Hepatocyte (in vitro differentiated cells): ENCODE data around the gene ITPRID2. TPM values are rescaled to one million over a fixed set of nuclear protein-coding genes. Genes with fewer than 3 reads are reported as not detected.
A peak's percentile ranks its signal among the peaks of the same experiment; 100 is the strongest.

Experiments
- DNase-seq: peaks from one replicate; pipeline ENCODE4 v3.0.0-alpha.2; 2016; ENCODE audit warnings: low spot score
- H2AFZ ChIP-seq: fragments of 200-600 bp; sonication (generic); 2 replicates; pipeline ENCODE4 v1.6.0; 2016; ENCODE audit warnings: antibody characterized with exemption, mild to moderate bottlenecking
- H3K27ac ChIP-seq: fragments of 200-600 bp; sonication (generic); 2 replicates; pipeline ENCODE4 v1.5.1; 2016; ENCODE audit warnings: mild to moderate bottlenecking
- H3K27me3 ChIP-seq: fragments of 200-600 bp; sonication (generic); 2 replicates; pipeline ENCODE4 v1.6.1; 2016
- H3K36me3 ChIP-seq: fragments of 200-600 bp; sonication (generic); replicated peaks from 2 replicates; pipeline ENCODE4 v1.5.1; 2016; ENCODE audit warnings: low read depth; ENCODE audit not compliant: insufficient read depth
- H3K4me1 ChIP-seq: fragments of 200-600 bp; sonication (generic); 2 replicates; pipeline ENCODE4 v1.5.1; 2016; ENCODE audit warnings: mild to moderate bottlenecking, moderate library complexity; ENCODE audit not compliant: insufficient read depth
- H3K4me2 ChIP-seq: fragments of 200-600 bp; sonication (generic); 2 replicates; pipeline ENCODE4 v1.6.0; 2016
- H3K4me3 ChIP-seq: fragments of 200-600 bp; sonication (generic); 2 replicates; pipeline ENCODE4 v1.5.1; 2016; ENCODE audit warnings: mild to moderate bottlenecking
- H3K79me2 ChIP-seq: fragments of 200-600 bp; sonication (generic); 2 replicates; pipeline ENCODE4 v1.6.0; 2017; ENCODE audit warnings: mild to moderate bottlenecking
- H3K9me2 ChIP-seq: fragments of 200-600 bp; sonication (generic); replicated peaks from 2 replicates; pipeline ENCODE4 v1.6.0; 2017; ENCODE audit warnings: mild to moderate bottlenecking; ENCODE audit not compliant: insufficient read depth
- H3K9me3 ChIP-seq: fragments of 200-600 bp; sonication (generic); 2 replicates; pipeline ENCODE4 v1.5.1; 2016; ENCODE audit warnings: low read depth, mild to moderate bottlenecking
- H4K20me1 ChIP-seq: fragments of 200-600 bp; sonication (generic); 2 replicates; pipeline ENCODE4 v1.6.0; 2016; ENCODE audit warnings: mild to moderate bottlenecking; ENCODE audit not compliant: insufficient read depth, poor library complexity, severe bottlenecking
- CTCF ChIP-seq: fragments of 200-600 bp; sonication (generic); IDR thresholded peaks from 2 replicates; pipeline ENCODE4 v1.5.1; 2016; ENCODE audit warnings: antibody characterized with exemption, mild to moderate bottlenecking; ENCODE audit not compliant: poor library complexity
- EZH2 ChIP-seq: fragments of 200-600 bp; sonication (generic); IDR thresholded peaks from 2 replicates; pipeline ENCODE4 v1.6.1; 2016; ENCODE audit warnings: antibody characterized with exemption, mild to moderate bottlenecking, borderline replicate concordance
- EZH2phosphoT487 ChIP-seq: fragments of 200-600 bp; sonication (generic); IDR thresholded peaks from one replicate; pipeline ENCODE4 v1.6.1; 2018; ENCODE audit warnings: antibody characterized with exemption, mild to moderate bottlenecking, low read depth, moderate library complexity; ENCODE audit not compliant: unreplicated experiment, severe bottlenecking
- WGBS: methylation state at CpG from one replicate; pipeline ENCODE4 v1.1.6; 2016; ENCODE audit warnings: low lambda C conversion rate; ENCODE audit errors: missing lambda C conversion rate; 5-methylcytosine and 5-hydroxymethylcytosine counted together
- polyA plus RNA-seq: library from polyadenylated mRNA; unstranded; fragments of >200 nt; fragmentation: Nextera tagmentation; extraction: Ambion mirVana; gene quantifications from 2 replicates; pipeline ENCODE4 v1.2.1, GENCODE V29; 2016
- total RNA-seq: library from RNA; depleted of rRNA; stranded (reverse); fragments of >200 nt; gene quantifications from 2 replicates; pipeline ENCODE4 v1.2.3, GENCODE V29; 2014

ITPRID2 gene
- total and polyA plus RNA-seq, 2 experiments from 2014 or later, result 52.5 to 183 TPM

DNA sequence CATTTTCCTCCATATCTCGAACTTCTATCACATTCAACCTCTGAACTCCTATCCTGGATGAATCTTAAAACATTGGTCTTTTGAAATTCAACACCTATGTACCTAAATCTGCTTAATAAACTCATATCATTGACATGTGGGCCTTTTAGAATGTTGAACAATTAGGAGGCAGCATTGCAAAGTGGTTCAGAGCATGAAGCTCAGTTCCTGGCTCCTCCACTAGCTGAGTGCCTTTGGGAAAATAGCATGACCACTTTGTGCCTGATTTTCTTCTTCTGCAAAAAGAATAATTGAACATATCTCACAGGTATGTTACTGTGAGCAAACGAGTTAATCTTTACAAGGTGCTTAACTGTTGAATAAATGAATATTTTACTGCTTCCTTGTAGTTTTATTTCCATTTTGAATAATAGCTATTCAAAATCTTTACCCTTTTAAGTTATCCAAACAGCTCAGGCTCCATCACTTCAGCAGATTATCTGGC, 14.3 kb upstream of the ITPRID2 start:
- TF ChIP-seq CTCF, result no peak
- TF ChIP-seq EZH2phosphoT487, result no peak
- Histone ChIP-seq H3K79me2 (no peaks in the 10 kb centered on the region), H3K27ac (peak overlapping the region; percentile 82), H2AFZ (no peak overlapping the region), H4K20me1 (no peaks in the 10 kb centered on the region), H3K4me2 (no peak overlapping the region), H3K9me2 (no peaks in the 10 kb centered on the region), H3K9me3 (no peaks in the 10 kb centered on the region), H3K4me3 (no peak overlapping the region), H3K36me3 (no peaks in the 10 kb centered on the region), H3K27me3 (no peaks in the 10 kb centered on the region), H3K4me1 (peaks cover 4% of the 10 kb centered on the region)
- 36% methylated on average over 2 of the region's 2 CpGs for WGBS
- no peak for DNase-seq

DNA sequence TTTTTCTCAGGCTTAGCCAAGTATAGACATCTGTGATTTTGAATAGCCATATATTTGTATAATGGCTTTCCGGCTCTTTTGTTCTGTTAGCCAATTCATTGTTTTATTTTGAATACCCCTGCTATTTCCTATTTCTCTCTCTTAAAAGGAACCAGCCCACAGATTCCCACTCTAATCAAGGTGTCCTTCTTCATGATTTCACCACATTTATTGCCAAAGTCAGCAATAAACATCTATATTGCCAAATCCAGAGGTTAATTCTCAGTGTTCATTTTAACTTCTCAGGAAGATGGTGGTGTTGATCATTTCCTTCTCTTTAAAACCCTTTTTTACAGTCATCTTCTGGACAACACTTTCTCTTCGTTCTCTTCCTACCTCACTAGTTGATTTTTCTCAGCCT, 13.1 kb upstream of the ITPRID2 start:
- peaks cover 4% of the 10 kb centered on the region for H3K4me1 ChIP-seq
- TF ChIP-seq EZH2phosphoT487, result no peak
- no peak for TF ChIP-seq CTCF
- TF ChIP-seq EZH2, result no peak
- H3K27ac ChIP-seq, result no peak overlapping the region
- 85% methylated on average over 2 of the region's 2 CpGs for WGBS
- H3K9me3 ChIP-seq, result no peaks in the 10 kb centered on the region
- H2AFZ ChIP-seq, result no peak overlapping the region
- H3K36me3 ChIP-seq, result no peaks in the 10 kb centered on the region
- H4K20me1 ChIP-seq, result no peaks in the 10 kb centered on the region
- H3K4me3 ChIP-seq, result no peak overlapping the region
- no peak for DNase-seq
- no peaks in the 10 kb centered on the region for H3K79me2 ChIP-seq
- H3K4me2 ChIP-seq, result no peak overlapping the region
- no peaks in the 10 kb centered on the region for H3K27me3 ChIP-seq
- no peaks in the 10 kb centered on the region for H3K9me2 ChIP-seq

GRCh38 chr2:181879295-181879694, 12.2 kb upstream of the ITPRID2 start:
- H3K27ac ChIP-seq, result no peak overlapping the region
- H3K9me3 ChIP-seq, result no peaks in the 10 kb centered on the region
- H3K4me3 ChIP-seq, result no peak overlapping the region
- no peaks in the 10 kb centered on the region for H3K9me2 ChIP-seq
- TF ChIP-seq EZH2 (no peak), CTCF (no peak), EZH2phosphoT487 (no peak)
- no peak overlapping the region for H3K4me2 ChIP-seq
- DNase-seq, result no peak
- H2AFZ ChIP-seq, result no peak overlapping the region
- H3K4me1 ChIP-seq, result peaks cover 4% of the 10 kb centered on the region
- H3K79me2 ChIP-seq, result no peaks in the 10 kb centered on the region
- H3K27me3 ChIP-seq, result no peaks in the 10 kb centered on the region
- 90% methylated on average over 2 of the region's 2 CpGs for WGBS
- H3K36me3 ChIP-seq, result no peaks in the 10 kb centered on the region
- no peaks in the 10 kb centered on the region for H4K20me1 ChIP-seq
